ENCODE measurements around the gene RACGAP1.

The RACGAP1 gene

DNA sequence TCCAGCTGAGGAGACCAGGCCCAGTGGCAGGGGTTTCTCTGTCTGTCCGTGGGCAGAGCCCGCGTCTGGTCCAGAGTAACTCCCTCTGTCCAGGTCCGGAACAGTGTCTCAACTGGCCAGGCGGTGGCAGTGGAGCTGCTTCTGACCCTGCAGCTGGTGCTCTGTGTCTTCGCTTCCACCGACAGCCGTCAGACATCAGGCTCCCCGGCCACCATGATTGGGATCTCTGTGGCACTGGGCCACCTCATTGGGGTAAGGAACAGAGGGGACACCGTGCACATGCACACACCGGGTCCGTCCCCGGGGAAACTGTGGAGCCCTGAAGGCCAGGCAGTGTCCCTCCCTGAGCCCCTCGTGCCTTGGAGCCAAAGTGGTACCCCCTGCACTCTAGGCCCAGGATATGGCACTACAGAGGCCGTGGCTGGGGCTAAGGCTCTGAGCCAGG, 51.0 kb downstream of the RACGAP1 start:
- peaks cover 0 to 15% of the 10 kb centered on the region in 2 donors for H3K27me3 ChIP-seq
- TF ChIP-seq, protein P1, sequence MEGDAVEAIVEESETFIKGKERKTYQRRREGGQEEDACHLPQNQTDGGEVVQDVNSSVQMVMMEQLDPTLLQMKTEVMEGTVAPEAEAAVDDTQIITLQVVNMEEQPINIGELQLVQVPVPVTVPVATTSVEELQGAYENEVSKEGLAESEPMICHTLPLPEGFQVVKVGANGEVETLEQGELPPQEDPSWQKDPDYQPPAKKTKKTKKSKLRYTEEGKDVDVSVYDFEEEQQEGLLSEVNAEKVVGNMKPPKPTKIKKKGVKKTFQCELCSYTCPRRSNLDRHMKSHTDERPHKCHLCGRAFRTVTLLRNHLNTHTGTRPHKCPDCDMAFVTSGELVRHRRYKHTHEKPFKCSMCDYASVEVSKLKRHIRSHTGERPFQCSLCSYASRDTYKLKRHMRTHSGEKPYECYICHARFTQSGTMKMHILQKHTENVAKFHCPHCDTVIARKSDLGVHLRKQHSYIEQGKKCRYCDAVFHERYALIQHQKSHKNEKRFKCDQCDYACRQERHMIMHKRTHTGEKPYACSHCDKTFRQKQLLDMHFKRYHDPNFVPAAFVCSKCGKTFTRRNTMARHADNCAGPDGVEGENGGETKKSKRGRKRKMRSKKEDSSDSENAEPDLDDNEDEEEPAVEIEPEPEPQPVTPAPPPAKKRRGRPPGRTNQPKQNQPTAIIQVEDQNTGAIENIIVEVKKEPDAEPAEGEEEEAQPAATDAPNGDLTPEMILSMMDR (IDR thresholded peaks at IDR 0.05), result peak; percentile 48 to 57
- H3K4me1 ChIP-seq, result peaks cover 0 to 16% (median 12%) of the 10 kb centered on the region in 4 donors
- no peak overlapping the region for H3K27ac ChIP-seq
- no peaks in the 10 kb centered on the region for H3K9me3 ChIP-seq
- H3K4me3 ChIP-seq, result no peak overlapping the region
- H3K36me3 ChIP-seq, result no peaks in the 10 kb centered on the region
- intact Hi-C loops (cut with DNase I; ENCODE audit: low total_unique reads), result no loop called here
- DNase-seq, result peak; percentile 63 to 76

DNA sequence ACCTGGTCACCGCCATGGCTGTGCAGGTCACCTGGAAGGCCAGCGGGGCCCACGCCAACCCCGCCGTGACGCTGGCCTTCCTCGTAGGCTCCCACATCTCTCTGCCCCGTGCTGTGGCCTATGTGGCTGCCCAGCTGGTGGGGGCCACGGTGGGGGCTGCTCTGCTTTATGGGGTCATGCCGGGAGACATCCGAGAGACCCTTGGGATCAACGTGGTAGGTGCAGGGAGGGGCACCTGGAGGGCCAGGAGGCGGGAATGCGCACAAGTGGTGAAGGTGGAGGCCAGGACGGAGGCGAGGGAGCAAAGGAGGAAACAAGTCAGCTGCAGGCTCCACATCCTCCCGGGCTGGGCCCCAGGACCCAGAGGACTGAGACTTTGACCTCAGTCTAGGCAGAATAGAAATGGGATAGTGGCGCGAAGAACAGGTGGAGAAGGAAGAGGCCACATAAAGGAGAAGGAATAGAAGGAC, 51.9 kb downstream of the RACGAP1 start:
- TF ChIP-seq, protein P1 (IDR thresholded peaks at IDR 0.05), result no peak
- H3K27me3 ChIP-seq, result peaks cover 0 to 24% of the 10 kb centered on the region in 2 donors
- H3K4me3 ChIP-seq, result no peak overlapping the region
- intact Hi-C loops (cut with DNase I; ENCODE audit: low total_unique reads), result no loop called here
- peak in 1 of 2 donors; percentile 49 for DNase-seq
- no peak overlapping the region for H3K27ac ChIP-seq
- peaks cover 0 to 16% (median 12%) of the 10 kb centered on the region in 4 donors for H3K4me1 ChIP-seq
- no peaks in the 10 kb centered on the region for H3K36me3 ChIP-seq
- H3K9me3 ChIP-seq, result no peaks in the 10 kb centered on the region

DNA sequence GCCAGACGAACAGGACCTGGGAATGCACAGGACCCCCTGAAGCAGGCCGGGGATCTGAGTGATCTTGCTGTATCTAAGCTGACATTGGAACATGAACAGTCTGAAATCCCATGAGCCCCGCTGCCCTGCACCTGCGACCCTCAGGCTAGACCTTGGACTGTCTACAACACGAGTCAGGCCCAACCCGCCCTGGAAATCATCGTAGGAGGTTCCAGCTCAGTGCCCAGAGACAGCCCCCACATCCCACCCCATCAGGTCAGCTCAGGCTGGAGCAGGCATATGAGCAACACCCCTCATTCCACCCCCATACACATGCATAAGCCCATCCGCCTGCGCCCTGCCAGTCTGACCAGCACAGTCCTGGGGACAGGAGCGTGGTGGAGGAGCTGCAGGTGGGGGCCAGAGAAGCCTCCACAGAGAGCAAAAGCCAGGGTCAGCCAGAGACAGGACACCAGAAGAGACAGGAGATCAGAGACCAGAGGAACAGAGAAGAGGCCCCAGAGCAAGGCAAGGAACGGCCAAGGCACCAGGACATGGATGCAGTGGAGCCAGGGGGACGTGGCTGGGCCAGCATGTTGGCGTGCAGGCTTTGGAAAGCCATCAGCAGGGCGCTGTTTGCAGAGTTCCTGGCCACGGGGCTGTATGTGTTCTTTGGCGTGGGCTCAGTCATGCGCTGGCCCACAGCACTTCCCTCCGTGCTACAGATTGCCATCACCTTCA, 52.5 kb downstream of the RACGAP1 start, which contains the start of gene AQP6:
Gene AQP6 (plus strand): TSS at position 307 of the 720 bp plus-strand sequence. CDS start 227 bp downstream, at position 534.
- TF ChIP-seq, protein P1 (IDR thresholded peaks at IDR 0.05), result no peak
- intact Hi-C loops (cut with DNase I; ENCODE audit: low total_unique reads), result no loop called here
- H3K36me3 ChIP-seq, result no peaks in the 10 kb centered on the region
- DNase-seq, result peak in 1 of 2 donors; percentile 61
- H3K4me1 ChIP-seq, result peaks cover 0 to 17% (median 13%) of the 10 kb centered on the region in 4 donors
- peaks cover 0 to 30% of the 10 kb centered on the region in 2 donors for H3K27me3 ChIP-seq
- no peak within 1 kb of the TSS for H3K27ac ChIP-seq
- no peak within 1 kb of the TSS for H3K4me3 ChIP-seq
- H3K9me3 ChIP-seq, result no peaks in the 10 kb centered on the region

DNA sequence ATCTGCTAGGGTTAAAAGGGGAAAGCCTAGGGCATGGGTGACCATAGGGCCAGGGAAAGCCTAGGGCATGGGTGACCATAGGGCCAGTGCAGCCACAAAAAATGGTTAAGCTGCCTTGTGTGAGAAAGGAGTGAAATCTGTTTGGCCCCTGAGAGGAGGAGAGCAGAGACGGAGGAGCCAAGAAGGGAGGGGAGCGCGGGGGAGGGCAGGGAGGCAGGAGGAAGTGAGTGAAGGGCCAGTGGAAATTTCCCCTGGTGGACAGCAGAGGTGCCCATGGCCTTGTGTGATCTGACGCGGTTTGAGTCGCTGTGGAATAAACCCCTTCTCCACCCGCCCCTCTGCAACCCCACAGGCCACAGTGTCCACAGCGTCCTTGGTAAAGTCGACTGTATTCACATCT, 53.2 kb downstream of the RACGAP1 start:
- peaks cover 0 to 24% (median 19%) of the 10 kb centered on the region in 4 donors for H3K4me1 ChIP-seq
- peaks cover 0 to 36% of the 10 kb centered on the region in 2 donors for H3K27me3 ChIP-seq
- no peak overlapping the region for H3K4me3 ChIP-seq
- H3K36me3 ChIP-seq, result no peaks in the 10 kb centered on the region
- H3K27ac ChIP-seq, result no peak overlapping the region
- DNase-seq, result peak in 1 of 2 donors; percentile 28
- intact Hi-C loops (cut with DNase I; ENCODE audit: low total_unique reads), result no loop called here
- TF ChIP-seq, protein P1 (IDR thresholded peaks at IDR 0.05), result no peak
- H3K9me3 ChIP-seq, result no peaks in the 10 kb centered on the region

DNA sequence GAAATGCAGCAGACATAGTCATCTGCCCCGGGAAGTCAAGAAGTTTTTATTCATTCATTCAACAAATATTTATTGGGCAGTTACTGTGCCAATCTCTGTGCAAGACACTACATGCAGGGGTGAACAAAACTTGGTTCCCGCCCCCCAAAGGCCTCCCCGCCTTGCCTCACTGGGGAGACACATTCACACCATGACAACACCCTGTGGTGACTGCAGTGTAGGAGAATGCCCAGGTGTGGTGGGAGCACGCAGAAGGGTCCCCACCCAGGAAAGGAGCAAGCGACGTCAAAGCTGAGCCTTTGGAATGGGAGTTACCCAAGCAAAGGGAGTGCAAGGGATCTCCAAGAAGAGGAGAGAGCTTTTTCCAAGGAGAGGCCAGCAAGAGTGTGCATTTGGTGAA, 54.2 kb downstream of the RACGAP1 start:
- H3K36me3 ChIP-seq, result no peaks in the 10 kb centered on the region
- peak in 1 of 2 donors; percentile 41 for DNase-seq
- H3K9me3 ChIP-seq, result no peaks in the 10 kb centered on the region
- H3K4me3 ChIP-seq, result no peak overlapping the region
- TF ChIP-seq, protein P1 (IDR thresholded peaks at IDR 0.05), result no peak
- intact Hi-C loops (cut with DNase I; ENCODE audit: low total_unique reads), result no loop called here
- peaks cover 0 to 28% (median 23%) of the 10 kb centered on the region in 4 donors for H3K4me1 ChIP-seq
- peaks cover 0 to 46% of the 10 kb centered on the region in 2 donors for H3K27me3 ChIP-seq
- no peak overlapping the region for H3K27ac ChIP-seq

All from tibial artery (tissue), 4 donors.